GM12873 (cell line): ENCODE data around the gene ACER2.

ENCODE experiments used
- CTCF ChIP-seq: IDR thresholded peaks from 2 replicates; pipeline ENCODE4 v1.5.1; 2012; ENCODE audit warnings: low read depth, mild to moderate bottlenecking, moderate library complexity, low read length, control low read depth; ENCODE audit not compliant: insufficient read depth; ENCODE audit errors: missing control alignments

The ACER2 gene

GRCh38 chr9:19470981-19471650, 62.3 kb downstream of the ACER2 start:
- TF ChIP-seq CTCF: no peak

- TF ChIP-seq CTCF: peak; percentile 89
Measured at GRCh38 chr9:19471737-19472648, 63.2 kb downstream of the ACER2 start.

GRCh38 chr9:19473605-19474004, 64.8 kb downstream of the ACER2 start:
- peak; percentile 29 for TF ChIP-seq CTCF

- no peak for TF ChIP-seq CTCF
Measured at GRCh38 chr9:19479874-19480273, 71.1 kb downstream of the ACER2 start.

GRCh38 chr9:19480345-19480744, 71.5 kb downstream of the ACER2 start:
- TF ChIP-seq CTCF: no peak

GRCh38 chr9:19481121-19481870, 72.5 kb downstream of the ACER2 start:
- no peak for TF ChIP-seq CTCF

- no peak for TF ChIP-seq CTCF
Measured at GRCh38 chr9:19481971-19482404, 73.2 kb downstream of the ACER2 start.
